GM12878 (cell line): ENCODE measurements around the gene FNDC3B.

Source experiments
- BHLHE40 ChIP-seq, 2 experiments: fragments of 450-650 bp in 1 of 2; IDR thresholded peaks; 2 replicates each; pipeline ENCODE4 v1.6.1; 2011 to 2017; ENCODE audit warnings: low read depth in 2 of 2, borderline replicate concordance in 1 of 2, improper control_type of control experiment in 1 of 2, low read length in 1 of 2, mild to moderate bottlenecking in 1 of 2
- POLR2AphosphoS5 ChIP-seq: IDR thresholded peaks from 2 replicates; pipeline ENCODE4 v1.6.1; 2011; ENCODE audit warnings: mild to moderate bottlenecking, low read length, inconsistent platforms
- ZNF384 ChIP-seq: IDR thresholded peaks from 2 replicates; pipeline ENCODE4 v1.6.1; 2012; ENCODE audit warnings: low read depth, mild to moderate bottlenecking, low read length, improper control_type of control experiment, borderline replicate concordance

- no peak for TF ChIP-seq ZNF384
- TF ChIP-seq BHLHE40 (IDR thresholded peaks at IDR 0.05; ENCODE audit: borderline replicate concordance in 1 of 2, low read depth in 2 of 2, low read length in 1 of 2): no peak
- no peak for TF ChIP-seq POLR2AphosphoS5
Measured at GRCh38 chr3:172103724-172104123, 64.3 kb downstream of the FNDC3B start.
